Caco-2 (cell line): ENCODE results near the gene CDON. TPM values are rescaled to one million over a fixed set of nuclear protein-coding genes. Genes with fewer than 3 reads are reported as not detected.

Source experiments
- BruUV-seq: library from RNA; stranded (reverse); fragments of 400-500 nt; replicated peaks from 2 replicates; lab custom pipeline; 2021; lab: Mats Ljungman, UMichigan
- CTCF ChIA-PET: fragments of 300-600 bp; sonication (Branson Sonifier 250); formaldehyde crosslinking; loops from one replicate; lab custom pipeline; 2022; ENCODE audit warnings: antibody characterized with exemption; lab: Charles Lee
- POLR2A ChIA-PET: fragments of 300-600 bp; sonication (Branson Sonifier 250); formaldehyde crosslinking; loops from one replicate; lab custom pipeline; 2022; ENCODE audit warnings: antibody characterized with exemption; lab: Charles Lee
- DNase-seq, 2 experiments: peaks; one replicate each; pipeline versions ENCODE4 v3.0.0 to v3.0.0-alpha.2; 2020 to 2022
- H3K27me3 ChIP-seq: replicated peaks from 2 replicates; pipeline ENCODE4 v1.6.0; 2011; ENCODE audit warnings: low read length; ENCODE audit not compliant: control insufficient read depth, insufficient read depth
- H3K36me3 ChIP-seq: 2 replicates; pipeline ENCODE4 v1.5.1; 2011; ENCODE audit warnings: low read length; ENCODE audit not compliant: control insufficient read depth, insufficient read depth
- H3K4me1 ChIP-seq: fragments of 250-450 bp; sonication (Bioruptor Pico); 2 replicates; pipeline ENCODE4 v1.5.1; 2020; ENCODE audit warnings: mild to moderate bottlenecking
- H3K4me3 ChIP-seq: 2 replicates; pipeline ENCODE4 v1.5.1; 2011; ENCODE audit warnings: low read depth, mild to moderate bottlenecking, control low read depth, low read length
- H3K9me3 ChIP-seq: fragments of 250-450 bp; sonication (Bioruptor Pico); 2 replicates; pipeline ENCODE4 v1.5.1; 2020; ENCODE audit warnings: mild to moderate bottlenecking, moderate library complexity
- H3K27ac Mint-ChIP-seq: one replicate; pipeline ENCODE4 v1.8.0; 2022; ENCODE audit warnings: mixed read lengths; ENCODE audit not compliant: unreplicated experiment
- H3K27me3 Mint-ChIP-seq: one replicate; pipeline ENCODE4 v1.8.0; 2022; ENCODE audit warnings: mixed read lengths; ENCODE audit not compliant: insufficient read depth, unreplicated experiment
- H3K36me3 Mint-ChIP-seq: one replicate; pipeline ENCODE4 v1.8.0; 2022; ENCODE audit warnings: mild to moderate bottlenecking, mixed read lengths; ENCODE audit not compliant: insufficient read depth, unreplicated experiment
- H3K4me1 Mint-ChIP-seq: one replicate; pipeline ENCODE4 v1.8.0; 2022; ENCODE audit warnings: low read depth, mixed read lengths; ENCODE audit not compliant: unreplicated experiment
- H3K4me3 Mint-ChIP-seq: one replicate; pipeline ENCODE4 v1.8.0; 2022; ENCODE audit warnings: mild to moderate bottlenecking, moderate library complexity, mixed read lengths; ENCODE audit not compliant: unreplicated experiment
- H3K9me3 Mint-ChIP-seq: one replicate; pipeline ENCODE4 v1.8.0; 2022; ENCODE audit warnings: mixed read lengths; ENCODE audit not compliant: unreplicated experiment
- intact Hi-C: fragments of 100-400 bp; cut with micrococcal nuclease; formaldehyde crosslinking; loops from one replicate; pipeline ENCODE4 v1.10.0; 2022; ENCODE audit not compliant: unreplicated experiment
- total RNA-seq: library from RNA; stranded (reverse); gene quantifications from 2 replicates; pipeline ENCODE4 v1.2.3, GENCODE V29; 2022
- TF ChIP-seq, protein P1 (sequence below), 2 experiments: fragments of 200-600 bp in 1 of 2; IDR thresholded peaks; 1 replicate in 1 of 2; 2 replicates in 1 of 2; pipeline versions ENCODE4 v1.5.1 to v1.8.0; 2011 to 2022; ENCODE audit warnings: antibody characterized with exemption in 1 of 2, control low read depth in 1 of 2, inconsistent platforms in 1 of 2, low read depth in 1 of 2, low read length in 1 of 2, mild to moderate bottlenecking in 1 of 2, moderate library complexity in 1 of 2; ENCODE audit not compliant: insufficient read depth in 1 of 2, severe bottlenecking in 1 of 2, unreplicated experiment in 1 of 2

CDON gene
- total RNA-seq, 1 experiment from 2014 or later = 6.8 TPM

DNA sequence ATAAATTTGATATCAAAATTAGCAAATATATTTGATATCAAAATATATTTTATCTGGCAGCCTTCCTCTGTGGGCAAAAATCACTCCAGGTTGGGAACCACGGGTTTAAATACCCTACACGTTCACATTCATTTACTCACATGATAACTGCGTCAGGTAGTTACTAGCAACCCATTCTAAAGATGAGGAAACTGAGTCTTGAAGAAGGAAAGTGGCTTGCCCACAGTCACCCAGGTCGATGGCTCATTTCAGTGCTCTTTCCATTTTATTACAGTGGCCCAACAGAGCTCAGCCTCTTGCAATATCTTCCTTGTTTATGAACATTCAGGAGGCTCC is 19.2 kb upstream of the CDON start:
- Mint-ChIP-seq H3K36me3 (no peaks in the 10 kb centered on the region), H3K4me3 (no peak overlapping the region), H3K27ac (no peak overlapping the region), H3K9me3 (no peaks in the 10 kb centered on the region), H3K4me1 (no peaks in the 10 kb centered on the region), H3K27me3 (peaks cover 6% of the 10 kb centered on the region)
- BruUV-seq = no TSS peak
- POLR2A ChIA-PET = no interaction called here
- DNase-seq = no peak
- intact Hi-C loops = no loop called here
- CTCF ChIA-PET = no interaction called here
- Histone ChIP-seq H3K36me3 (no peaks in the 10 kb centered on the region), H3K4me3 (no peak overlapping the region), H3K9me3 (no peaks in the 10 kb centered on the region), H3K27me3 (no peaks in the 10 kb centered on the region), H3K4me1 (no peaks in the 10 kb centered on the region)
- TF ChIP-seq, protein P1, sequence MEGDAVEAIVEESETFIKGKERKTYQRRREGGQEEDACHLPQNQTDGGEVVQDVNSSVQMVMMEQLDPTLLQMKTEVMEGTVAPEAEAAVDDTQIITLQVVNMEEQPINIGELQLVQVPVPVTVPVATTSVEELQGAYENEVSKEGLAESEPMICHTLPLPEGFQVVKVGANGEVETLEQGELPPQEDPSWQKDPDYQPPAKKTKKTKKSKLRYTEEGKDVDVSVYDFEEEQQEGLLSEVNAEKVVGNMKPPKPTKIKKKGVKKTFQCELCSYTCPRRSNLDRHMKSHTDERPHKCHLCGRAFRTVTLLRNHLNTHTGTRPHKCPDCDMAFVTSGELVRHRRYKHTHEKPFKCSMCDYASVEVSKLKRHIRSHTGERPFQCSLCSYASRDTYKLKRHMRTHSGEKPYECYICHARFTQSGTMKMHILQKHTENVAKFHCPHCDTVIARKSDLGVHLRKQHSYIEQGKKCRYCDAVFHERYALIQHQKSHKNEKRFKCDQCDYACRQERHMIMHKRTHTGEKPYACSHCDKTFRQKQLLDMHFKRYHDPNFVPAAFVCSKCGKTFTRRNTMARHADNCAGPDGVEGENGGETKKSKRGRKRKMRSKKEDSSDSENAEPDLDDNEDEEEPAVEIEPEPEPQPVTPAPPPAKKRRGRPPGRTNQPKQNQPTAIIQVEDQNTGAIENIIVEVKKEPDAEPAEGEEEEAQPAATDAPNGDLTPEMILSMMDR (IDR thresholded peaks at IDR 0.05; ENCODE audit: insufficient read depth in 1 of 2, low read depth in 1 of 2, low read length in 1 of 2, severe bottlenecking in 1 of 2, unreplicated experiment in 1 of 2) = no peak

DNA sequence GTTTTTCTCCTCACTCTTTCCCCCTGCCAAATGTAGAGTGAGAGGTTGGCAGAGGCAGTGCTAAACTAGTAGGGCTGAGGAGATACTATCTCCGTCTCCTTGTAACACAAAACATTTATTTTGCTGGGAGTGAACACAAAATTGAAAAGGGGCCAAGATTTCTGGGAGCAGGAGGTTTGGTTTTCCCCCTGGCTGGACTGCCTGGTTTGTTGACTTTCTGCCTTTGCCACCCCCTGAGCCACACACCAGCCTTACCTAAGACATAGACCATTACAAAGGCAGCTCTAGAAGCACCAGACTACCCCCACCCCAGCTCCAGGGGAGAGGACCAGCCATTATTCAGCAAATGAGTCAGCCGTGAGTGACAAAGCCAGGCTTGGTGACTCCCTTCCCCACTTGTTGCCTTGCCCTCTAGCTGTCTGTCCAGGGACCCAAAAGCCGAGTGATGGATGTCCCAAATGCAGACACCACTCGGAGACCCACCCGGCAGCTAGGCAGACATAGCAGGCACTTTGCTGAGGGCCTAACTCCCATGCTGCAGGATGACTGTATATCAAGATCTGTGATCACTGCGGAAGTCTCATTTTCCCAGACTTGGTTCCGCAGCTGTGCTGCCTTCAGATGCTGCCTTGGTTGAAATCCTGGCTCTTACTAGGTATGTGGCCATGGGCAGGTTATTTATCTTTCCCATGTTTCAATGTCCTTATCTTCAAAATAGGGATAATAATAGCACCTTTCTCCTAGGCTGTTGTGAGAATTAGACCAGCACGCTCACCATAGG is 17.7 kb upstream of the CDON start:
- H3K4me3 Mint-ChIP-seq = no peak overlapping the region
- Histone ChIP-seq H3K36me3 (no peaks in the 10 kb centered on the region), H3K4me1 (no peaks in the 10 kb centered on the region), H3K9me3 (no peaks in the 10 kb centered on the region), H3K27me3 (no peaks in the 10 kb centered on the region), H3K4me3 (no peak overlapping the region)
- H3K27ac Mint-ChIP-seq = no peak overlapping the region
- no peaks in the 10 kb centered on the region for H3K36me3 Mint-ChIP-seq
- ChIA-PET POLR2A (no interaction called here), CTCF (no interaction called here)
- intact Hi-C loops = no loop called here
- no TSS peak for BruUV-seq
- DNase-seq = no peak
- H3K9me3 Mint-ChIP-seq = no peaks in the 10 kb centered on the region
- peaks cover 6% of the 10 kb centered on the region for H3K27me3 Mint-ChIP-seq
- H3K4me1 Mint-ChIP-seq = no peaks in the 10 kb centered on the region
- TF ChIP-seq, protein P1 (IDR thresholded peaks at IDR 0.05; ENCODE audit: insufficient read depth in 1 of 2, low read depth in 1 of 2, low read length in 1 of 2, severe bottlenecking in 1 of 2, unreplicated experiment in 1 of 2) = no peak

DNA sequence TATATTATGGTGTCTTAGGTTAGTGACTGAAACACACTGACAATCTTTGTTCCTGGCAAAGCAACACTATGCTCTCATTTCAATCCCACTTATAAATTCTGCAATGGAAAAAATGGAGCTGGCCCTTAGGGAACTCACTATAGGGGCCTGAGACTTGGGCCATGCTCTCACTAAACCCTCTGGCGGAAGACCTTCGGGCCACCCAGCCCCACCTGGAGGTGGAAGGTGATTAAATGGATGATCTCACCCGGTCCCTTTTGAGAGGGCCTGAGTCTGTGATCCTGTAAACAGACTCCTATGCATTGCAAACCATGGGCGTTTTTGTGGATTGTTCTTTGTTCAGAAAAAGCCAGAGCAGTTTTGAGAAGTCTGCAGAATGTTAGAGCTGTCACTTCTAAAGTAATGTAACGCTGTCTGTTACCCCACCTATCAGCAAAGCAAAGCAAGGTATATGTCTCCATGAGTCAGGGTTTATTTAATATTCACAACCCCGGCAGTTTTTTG is 17.0 kb upstream of the CDON start:
- no peak overlapping the region for H3K27ac Mint-ChIP-seq
- no peak overlapping the region for H3K4me3 Mint-ChIP-seq
- H3K9me3 Mint-ChIP-seq = no peaks in the 10 kb centered on the region
- ChIA-PET CTCF (no interaction called here), POLR2A (no interaction called here)
- TF ChIP-seq, protein P1 (IDR thresholded peaks at IDR 0.05; ENCODE audit: insufficient read depth in 1 of 2, low read depth in 1 of 2, low read length in 1 of 2, severe bottlenecking in 1 of 2, unreplicated experiment in 1 of 2) = no peak
- intact Hi-C loops = no loop called here
- no peak overlapping the region for H3K4me3 ChIP-seq
- no peaks in the 10 kb centered on the region for H3K36me3 Mint-ChIP-seq
- no peaks in the 10 kb centered on the region for H3K27me3 ChIP-seq
- no TSS peak for BruUV-seq
- H3K4me1 Mint-ChIP-seq = no peaks in the 10 kb centered on the region
- no peaks in the 10 kb centered on the region for H3K9me3 ChIP-seq
- no peaks in the 10 kb centered on the region for H3K4me1 ChIP-seq
- no peak for DNase-seq
- peaks cover 8% of the 10 kb centered on the region for H3K27me3 Mint-ChIP-seq
- no peaks in the 10 kb centered on the region for H3K36me3 ChIP-seq
